Right cardiac atrium (tissue), 5 donors: Measurements from ENCODE around the gene PPP2R5E. TPM values are rescaled to one million over a fixed set of nuclear protein-coding genes. Genes with fewer than 3 reads are reported as not detected.
"Not testable (repeated sequence)": the region's sequence is repeated elsewhere in the genome, so short reads cannot be mapped to it uniquely, and the experiment has no call there.

Experiments used
- ATAC-seq, 2 donors: fragments of 200-7000 bp; cut with Tn5 transposase; one replicate each; pipeline versions ENCODE4 v1.8.0 to v1.9.1; 2020; ENCODE audit warnings: moderate library complexity in 2 of 2, mild to moderate bottlenecking in 1 of 2
- DNase-seq, 3 donors: peaks; one replicate each; pipeline ENCODE4 v3.0.0-alpha.2; 2020
- H3K27ac ChIP-seq: one replicate; pipeline ENCODE4 v1.5.1; 2013; ENCODE audit warnings: mild to moderate bottlenecking, low read length, control low read depth, moderate library complexity
- H3K27me3 ChIP-seq: one replicate; pipeline ENCODE4 v1.6.1; 2013; ENCODE audit not compliant: control insufficient read depth, insufficient read depth
- H3K4me1 ChIP-seq: one replicate; pipeline ENCODE4 v1.6.1; 2013; ENCODE audit warnings: low read length; ENCODE audit not compliant: control insufficient read depth, insufficient read depth
- H3K4me3 ChIP-seq: one replicate; pipeline ENCODE4 v1.5.1; 2013; ENCODE audit warnings: low read length, control low read depth
- H3K9me3 ChIP-seq: one replicate; pipeline ENCODE4 v1.6.1; 2013; ENCODE audit warnings: low read length; ENCODE audit not compliant: control insufficient read depth
- WGBS: extraction: QIAGEN DNeasy Blood & Tissue Kit; methylation state at CpG from one replicate; pipeline ENCODE4 v1.1.7; 2013; 5-methylcytosine and 5-hydroxymethylcytosine counted together
- intact Hi-C, 4 donors: fragments of 100-400 bp; cut with DNase I; formaldehyde crosslinking; loops; one replicate each; pipeline versions ENCODE4 v1.11.0 to v1.14.0; 2022 to 2023
- polyA plus RNA-seq: library from polyadenylated mRNA; stranded (reverse); fragments of 200-250 nt; gene quantifications from one replicate; pipeline ENCODE4 v1.2.3, GENCODE V29; 2013
- total RNA-seq, 4 donors: library from RNA; stranded (reverse); fragmentation: NEBNext Ultra II Directional; extraction: Animal tissue kit (Norgen Biotek cat#: 25700); gene quantifications; one replicate each; pipeline ENCODE4 v1.2.1, GENCODE V29; 2021
- donor health status: healthy with polysubstance abuse.
- donor health status: DM: no; HTN: yes; CAD: no.
- donor health status: DM: no; HTN: no; CAD: no.
- donor health status: DM: no; HTN: yes; CAD: no; lungs with severe emphysema.
- donor health status: DM: yes; HTN: yes; CAD: no.

PPP2R5E gene
- total and polyA plus RNA-seq, 5 donors = 10.3 to 38.4 (median 36.5) TPM

DNA sequence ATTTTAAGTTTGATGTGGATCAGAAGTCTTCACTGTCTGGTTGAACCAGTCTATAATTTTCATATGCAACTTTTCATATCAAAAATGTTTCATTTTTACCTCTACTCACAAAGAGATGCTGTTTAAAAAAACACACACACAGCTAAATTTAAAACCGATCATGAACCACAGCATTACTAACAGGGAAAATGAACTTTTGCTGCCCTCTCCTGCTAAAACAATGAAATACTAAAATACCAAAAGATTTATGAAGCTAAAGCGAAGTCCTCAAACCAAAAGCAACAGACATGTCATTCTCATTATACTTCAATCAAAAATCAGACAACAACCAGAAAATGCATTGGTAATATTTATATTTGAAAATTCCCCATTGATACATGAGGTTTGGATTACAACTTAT, 171.6 kb downstream of the PPP2R5E start:
- H3K27ac ChIP-seq, H3K9me3 ChIP-seq, intact Hi-C loops, H3K4me3 ChIP-seq, H3K27me3 ChIP-seq, DNase-seq, H3K4me1 ChIP-seq, ATAC-seq: not testable (repeated sequence)
- 58% methylated on average over 2 of the region's 2 CpGs for WGBS

DNA sequence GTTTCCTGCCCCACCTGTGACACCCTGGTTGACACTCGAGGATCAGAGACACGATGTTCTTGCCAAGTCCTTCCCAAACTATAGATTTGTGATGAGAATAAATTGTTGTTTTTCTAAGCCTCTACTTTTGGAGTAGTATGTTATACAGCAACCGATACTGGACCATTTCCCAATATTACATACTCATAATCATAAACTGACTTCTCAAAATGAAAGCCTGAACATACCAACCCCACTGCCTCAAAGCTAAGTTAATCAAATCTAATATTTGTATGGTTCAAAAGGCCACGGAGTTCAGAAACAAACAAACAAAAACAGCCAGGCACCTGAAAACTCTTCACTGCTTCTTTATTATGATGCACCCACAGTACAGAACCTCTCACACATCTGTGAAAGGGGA, 172.1 kb downstream of the PPP2R5E start:
- no peak for DNase-seq
- no peaks in the 10 kb centered on the region for H3K4me1 ChIP-seq
- intact Hi-C loops = no loop called here

DNA sequence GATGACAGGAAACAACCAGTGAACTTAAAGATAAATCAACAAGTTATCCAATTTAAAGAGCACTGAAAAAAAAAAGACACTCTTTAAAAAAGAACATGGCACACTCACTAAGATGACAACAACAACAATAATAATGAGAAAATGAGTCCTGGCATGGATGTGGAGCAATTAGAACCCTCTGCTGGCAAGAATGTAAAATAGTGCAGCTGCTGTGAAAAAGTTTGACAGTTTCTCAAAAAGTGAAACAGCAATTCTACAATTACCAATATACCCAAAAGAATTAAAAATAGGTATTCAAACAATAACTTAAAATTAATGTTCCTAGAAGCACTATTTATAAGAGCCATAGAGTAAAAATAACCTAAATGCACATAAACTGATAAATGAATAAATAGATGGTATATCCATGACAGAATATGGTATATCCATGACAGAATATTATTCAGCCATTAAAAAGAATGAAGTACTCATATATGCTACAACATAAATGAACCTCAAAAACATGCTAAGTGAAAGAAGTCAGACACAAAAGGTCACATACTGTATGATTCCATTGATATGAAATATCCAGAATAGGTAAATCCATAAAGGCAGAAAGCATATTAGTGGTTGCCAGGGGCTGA, 175.3 kb downstream of the PPP2R5E start:
- Histone ChIP-seq H3K27ac (no peak overlapping the region), H3K9me3 (no peaks in the 10 kb centered on the region), H3K27me3 (no peaks in the 10 kb centered on the region), H3K4me3 (no peak overlapping the region), H3K4me1 (no peaks in the 10 kb centered on the region)
- no peak for ATAC-seq
- intact Hi-C loops = no loop called here
- DNase-seq = no peak

More for the DNA sequence above, 172.1 kb downstream of the PPP2R5E start:
- H3K9me3 ChIP-seq = no peaks in the 10 kb centered on the region
- ATAC-seq = no peak
- no peak overlapping the region for H3K4me3 ChIP-seq
- WGBS = 92% methylated on average over 4 of the region's 4 CpGs
- H3K27me3 ChIP-seq = no peaks in the 10 kb centered on the region
- H3K27ac ChIP-seq = no peak overlapping the region

DNA sequence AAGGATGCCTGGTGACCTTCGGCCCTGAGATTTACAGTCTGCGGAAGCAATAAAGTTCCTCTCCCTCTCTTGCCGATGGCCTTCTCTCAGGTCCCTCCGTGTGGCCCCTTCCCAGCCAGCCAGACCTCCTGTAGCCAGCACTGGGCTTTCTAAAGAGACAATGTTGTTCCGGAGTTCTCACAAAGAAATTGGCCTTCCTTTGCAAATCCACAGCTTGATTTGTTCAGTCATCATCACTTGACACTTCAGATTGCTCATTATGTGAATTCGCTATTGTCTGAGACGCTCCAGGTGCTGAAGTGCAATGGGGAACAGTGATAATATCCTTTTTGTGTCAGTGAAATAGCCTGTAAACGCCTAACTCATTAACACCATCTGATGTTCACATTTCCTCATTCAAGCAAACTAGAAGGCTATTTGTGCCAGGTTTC, 180.8 kb downstream of the PPP2R5E start:
- 56% methylated on average over 8 of the region's 8 CpGs for WGBS
- intact Hi-C loops = no loop called here
- no peak overlapping the region for H3K4me3 ChIP-seq
- H3K9me3 ChIP-seq = no peaks in the 10 kb centered on the region
- no peak overlapping the region for H3K27ac ChIP-seq
- H3K4me1 ChIP-seq = no peaks in the 10 kb centered on the region
- DNase-seq = no peak
- ATAC-seq = no peak
- no peaks in the 10 kb centered on the region for H3K27me3 ChIP-seq

DNA sequence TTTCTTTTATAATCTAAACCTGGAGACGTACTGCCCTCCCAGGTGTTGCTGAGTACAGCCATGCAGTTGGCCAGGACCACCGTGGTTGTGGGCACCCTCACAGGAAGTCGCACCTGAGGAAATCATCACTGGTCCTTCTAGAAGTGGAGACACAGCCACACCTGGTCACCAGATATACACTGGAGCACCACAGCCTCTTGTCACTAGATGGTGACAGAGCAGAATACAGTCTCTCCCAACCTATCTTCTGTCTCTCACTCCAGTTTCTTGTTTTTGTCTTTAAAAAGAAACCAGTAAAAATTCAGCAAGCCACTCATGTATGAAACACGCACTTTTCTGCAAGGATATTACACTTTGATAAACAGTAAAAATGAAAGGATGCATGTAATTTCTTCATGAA, 181.4 kb downstream of the PPP2R5E start:
- no peak for ATAC-seq

DNA sequence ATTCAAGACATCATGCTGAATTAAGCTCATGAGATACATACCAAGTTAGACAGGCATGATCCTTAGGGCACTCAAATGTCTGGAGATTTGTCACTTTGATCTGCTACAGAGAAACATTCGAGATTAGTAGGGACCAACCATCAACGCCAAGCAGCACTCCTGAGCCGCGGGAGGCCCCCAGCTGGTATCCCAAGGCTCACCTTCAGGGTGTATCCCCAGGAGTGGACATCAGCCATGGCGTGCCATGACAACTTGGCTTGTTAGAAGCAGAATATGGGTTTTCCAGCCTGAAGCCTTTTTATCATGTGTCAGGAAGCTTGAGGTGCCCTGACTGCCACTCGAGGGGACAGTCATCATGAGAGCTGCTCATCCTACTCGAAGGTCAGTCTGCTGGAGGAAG, 185.3 kb downstream of the PPP2R5E start:
- WGBS = 90% methylated on average over 7 of the region's 7 CpGs
- ATAC-seq = no peak
- no peak overlapping the region for H3K4me3 ChIP-seq
- no peaks in the 10 kb centered on the region for H3K27me3 ChIP-seq
- intact Hi-C loops = no loop called here
- H3K9me3 ChIP-seq = no peaks in the 10 kb centered on the region
- no peaks in the 10 kb centered on the region for H3K4me1 ChIP-seq
- DNase-seq = no peak
- no peak overlapping the region for H3K27ac ChIP-seq

More for the DNA sequence above, 181.4 kb downstream of the PPP2R5E start:
- intact Hi-C loops = no loop called here
- no peaks in the 10 kb centered on the region for H3K9me3 ChIP-seq
- WGBS = 77% methylated on average over 4 of the region's 4 CpGs
- no peaks in the 10 kb centered on the region for H3K4me1 ChIP-seq
- no peak overlapping the region for H3K4me3 ChIP-seq
- H3K27me3 ChIP-seq = no peaks in the 10 kb centered on the region
- H3K27ac ChIP-seq = no peak overlapping the region
- DNase-seq = no peak

DNA sequence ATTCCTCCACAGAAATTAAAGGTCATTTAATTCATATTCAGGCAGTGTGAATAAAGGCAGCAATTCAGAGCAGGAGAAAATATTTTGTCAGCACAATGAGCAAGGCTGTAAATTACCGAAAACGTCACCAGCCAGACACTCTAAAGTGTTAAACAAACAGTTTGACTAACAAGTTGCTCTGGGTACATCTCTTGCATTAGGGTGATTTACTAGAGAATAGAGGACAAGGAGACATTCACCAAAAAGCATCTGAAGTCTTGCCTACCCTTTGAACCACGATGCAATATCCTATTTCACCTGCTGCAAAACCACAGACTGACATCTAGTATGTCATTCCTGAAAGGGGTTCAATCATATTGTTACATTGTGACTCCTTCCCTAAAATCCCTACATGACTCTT, 197.4 kb downstream of the PPP2R5E start:
- intact Hi-C loops = no loop called here
- 78% methylated on average over 3 of the region's 3 CpGs for WGBS
- Histone ChIP-seq H3K9me3 (no peaks in the 10 kb centered on the region), H3K27ac (no peak overlapping the region), H3K4me3 (no peak overlapping the region), H3K27me3 (no peaks in the 10 kb centered on the region), H3K4me1 (no peaks in the 10 kb centered on the region)
- DNase-seq = no peak
- no peak for ATAC-seq

DNA sequence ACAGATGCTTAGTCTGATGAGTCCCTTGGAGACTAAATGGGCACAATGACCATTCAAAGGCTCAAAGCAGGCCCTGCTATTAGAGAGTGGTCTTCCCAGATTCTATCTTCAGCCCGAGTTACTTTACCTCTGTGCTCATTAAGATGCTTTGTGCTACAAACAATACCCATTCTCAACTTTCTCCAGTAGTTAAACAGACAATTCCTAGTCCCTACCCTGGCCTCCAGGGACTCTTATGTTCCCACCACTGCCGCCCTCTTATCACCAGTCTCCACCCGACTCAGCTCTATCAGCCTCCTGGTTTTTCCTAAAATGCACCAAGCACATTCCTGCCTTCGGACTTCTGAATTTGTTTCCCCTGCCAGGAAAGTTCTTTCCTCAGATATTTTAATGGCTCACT, 198.8 kb downstream of the PPP2R5E start:
- Histone ChIP-seq H3K27ac (no peak overlapping the region), H3K4me3 (no peak overlapping the region), H3K9me3 (no peaks in the 10 kb centered on the region), H3K4me1 (no peaks in the 10 kb centered on the region), H3K27me3 (no peaks in the 10 kb centered on the region)
- intact Hi-C loops = no loop called here
- ATAC-seq (no peak), DNase-seq (no peak)
- WGBS = 24% methylated on average over 4 of the region's 4 CpGs

DNA sequence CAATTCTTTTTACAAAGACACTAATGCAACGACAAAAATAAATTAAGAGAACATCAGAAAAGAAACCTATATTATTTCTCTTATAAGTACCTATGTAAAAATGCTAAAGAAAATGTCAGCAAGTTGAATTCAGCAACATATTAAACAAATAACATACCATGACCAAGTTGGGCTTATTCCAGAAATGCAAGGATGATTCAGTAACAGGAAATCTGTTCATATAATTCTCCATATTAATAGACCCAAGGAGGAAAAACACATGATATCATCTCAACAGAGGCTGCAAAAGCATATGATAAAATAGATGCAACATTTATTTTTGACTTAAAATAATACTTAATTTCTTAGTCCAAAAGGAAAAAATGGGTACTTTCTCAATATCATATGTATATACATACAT, 199.3 kb downstream of the PPP2R5E start:
- no peaks in the 10 kb centered on the region for H3K4me1 ChIP-seq
- intact Hi-C loops = no loop called here
- ATAC-seq (no peak), DNase-seq (no peak)
- no peak overlapping the region for H3K4me3 ChIP-seq
- H3K27ac ChIP-seq = no peak overlapping the region
- H3K27me3 ChIP-seq = no peaks in the 10 kb centered on the region
- no peaks in the 10 kb centered on the region for H3K9me3 ChIP-seq
- WGBS = 81% methylated on average over 1 of the region's 1 CpG

DNA sequence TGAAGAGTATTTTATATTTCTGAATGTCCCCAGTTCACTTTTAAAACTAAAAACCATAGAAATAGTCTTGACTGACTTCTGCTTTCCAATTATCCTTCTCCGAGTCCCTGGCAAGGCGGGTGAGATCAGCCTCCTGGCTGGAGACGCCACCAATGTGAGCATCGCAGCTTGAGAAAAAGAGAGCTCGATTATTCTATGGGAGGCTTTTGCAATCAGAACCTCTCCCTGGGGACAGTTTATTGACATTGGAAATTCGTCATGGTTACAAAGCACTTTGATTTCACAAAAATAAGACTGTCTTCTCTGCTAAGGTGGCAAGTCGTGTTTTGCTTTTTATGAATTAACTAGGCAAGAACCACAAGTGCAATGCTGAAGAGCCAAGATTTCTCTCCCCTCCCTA, 200.8 kb downstream of the PPP2R5E start:
- no peak for DNase-seq
- Histone ChIP-seq H3K27me3 (no peaks in the 10 kb centered on the region), H3K9me3 (no peaks in the 10 kb centered on the region), H3K4me3 (no peak overlapping the region), H3K4me1 (no peaks in the 10 kb centered on the region), H3K27ac (no peak overlapping the region)
- WGBS = 62% methylated on average over 7 of the region's 7 CpGs
- intact Hi-C loops = no loop called here
- no peak for ATAC-seq

DNA sequence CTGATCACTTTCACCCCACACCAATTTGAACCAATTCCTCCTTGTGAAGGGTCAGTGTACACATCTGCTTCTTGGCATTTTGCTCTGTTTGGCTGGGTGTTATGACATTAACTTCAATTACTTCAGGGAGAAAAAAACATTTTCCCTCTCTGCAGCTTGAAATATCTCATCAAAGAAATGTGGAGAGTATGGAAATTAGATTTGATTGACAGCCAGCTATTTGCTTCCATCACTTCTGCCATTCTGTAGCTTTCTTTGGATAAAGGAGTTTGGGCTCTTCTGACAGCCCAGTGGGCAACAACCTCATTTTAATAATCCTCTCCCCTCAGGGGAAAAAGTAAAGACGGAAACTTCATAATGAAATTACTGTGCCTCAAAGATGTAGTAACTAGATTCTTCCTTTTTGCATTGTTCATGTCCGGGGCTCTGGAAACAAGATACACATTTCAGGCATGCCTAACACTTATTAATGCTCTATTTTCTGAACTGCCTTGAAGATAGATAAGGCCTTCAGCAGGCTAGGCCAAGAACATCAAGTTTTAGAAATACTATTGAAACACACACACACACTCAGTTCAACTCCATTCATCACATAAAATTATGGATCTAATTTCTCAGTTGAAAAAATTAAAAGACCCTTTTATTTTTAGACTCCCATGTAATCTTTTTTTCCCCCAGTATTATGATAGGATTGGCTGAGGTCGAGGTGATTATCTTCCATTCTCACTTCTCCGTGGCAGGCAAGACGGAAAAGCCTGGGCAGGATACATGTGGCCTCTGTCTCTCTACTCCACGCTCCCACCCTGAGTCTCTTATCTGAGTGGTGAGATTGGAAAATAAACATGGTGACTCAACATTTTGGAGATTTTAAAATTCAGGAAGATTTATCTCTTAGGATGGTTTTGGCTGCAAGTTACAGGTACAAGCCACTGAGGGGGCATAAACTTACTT, 214.1 kb downstream of the PPP2R5E start:
- intact Hi-C loops = no loop called here
- Histone ChIP-seq H3K4me3 (no peak overlapping the region), H3K27ac (no peak overlapping the region), H3K27me3 (no peaks in the 10 kb centered on the region), H3K4me1 (no peaks in the 10 kb centered on the region), H3K9me3 (no peaks in the 10 kb centered on the region)
- ATAC-seq = peak in 1 of 2 donors; percentile 80
- DNase-seq = no peak
- WGBS = 34% methylated on average over 6 of the region's 6 CpGs
